DND-41 (cell line): ENCODE data around the gene TEN1.

Experiments used
- ATAC-seq: fragments of 200-7000 bp; cut with Tn5 transposase; 3 replicates; pipeline ENCODE4 v1.9.1; 2021; ENCODE audit warnings: low read depth; ENCODE audit not compliant: insufficient read depth
- DNase-seq: peaks from one replicate; pipeline ENCODE4 v3.0.0-alpha.2; 2020
- H2AFZ ChIP-seq: 2 replicates; pipeline ENCODE4 v1.6.0; 2012; ENCODE audit warnings: low read depth, low read length
- H3K27ac ChIP-seq: 2 replicates; pipeline ENCODE4 v1.5.1; 2012; ENCODE audit warnings: low read length, inconsistent platforms
- H3K27me3 ChIP-seq: fragments of 200-600 bp; sonication (generic); 2 replicates; pipeline ENCODE4 v1.6.0; 2012; ENCODE audit warnings: low read length, mild to moderate bottlenecking, inconsistent platforms; ENCODE audit not compliant: insufficient read depth, poor library complexity
- H3K36me3 ChIP-seq: 2 replicates; pipeline ENCODE4 v1.5.1; 2012; ENCODE audit warnings: low read length, inconsistent platforms; ENCODE audit not compliant: insufficient read depth
- H3K4me1 ChIP-seq: 2 replicates; pipeline ENCODE4 v1.5.1; 2012; ENCODE audit warnings: mild to moderate bottlenecking, low read length; ENCODE audit not compliant: insufficient read depth
- H3K4me2 ChIP-seq: 2 replicates; pipeline ENCODE4 v1.6.0; 2012; ENCODE audit warnings: mild to moderate bottlenecking, moderate library complexity, low read length, inconsistent platforms; ENCODE audit not compliant: insufficient read depth
- H3K4me3 ChIP-seq, 2 experiments: fragments of 200-600 bp in 1 of 2; shearing (Covaris generic) in 1 of 2; 2 replicates each; pipeline ENCODE4 v1.5.1; 2012 to 2016; ENCODE audit warnings: inconsistent platforms in 2 of 2, low read length in 2 of 2, mild to moderate bottlenecking in 2 of 2, low read depth in 1 of 2, moderate library complexity in 1 of 2
- H3K79me2 ChIP-seq: 2 replicates; pipeline ENCODE4 v1.6.0; 2012; ENCODE audit warnings: low read length, inconsistent platforms; ENCODE audit not compliant: insufficient read depth
- H3K9ac ChIP-seq: 2 replicates; pipeline ENCODE4 v1.6.0; 2012; ENCODE audit warnings: low read depth, mild to moderate bottlenecking, inconsistent platforms, low read length, moderate library complexity
- H3K9me3 ChIP-seq: 2 replicates; pipeline ENCODE4 v1.5.1; 2012; ENCODE audit warnings: low read length, moderate library complexity, mild to moderate bottlenecking, inconsistent platforms; ENCODE audit not compliant: insufficient read depth, severe bottlenecking
- H4K20me1 ChIP-seq: 2 replicates; pipeline ENCODE4 v1.6.0; 2012; ENCODE audit warnings: low read length; ENCODE audit not compliant: insufficient read depth
- EZH2 ChIP-seq: IDR thresholded peaks from 3 replicates; pipeline ENCODE4 v1.6.1; 2012; ENCODE audit warnings: borderline replicate concordance, low read depth, mild to moderate bottlenecking, moderate library complexity, low read length, inconsistent platforms; ENCODE audit not compliant: severe bottlenecking
- TF ChIP-seq, protein P1 (sequence below): IDR thresholded peaks from 2 replicates; pipeline ENCODE4 v1.5.1; 2012; ENCODE audit warnings: borderline replicate concordance, low read length, moderate library complexity, mild to moderate bottlenecking; ENCODE audit not compliant: poor library complexity, severe bottlenecking; ENCODE audit errors: extremely low read depth

The TEN1 gene

DNA sequence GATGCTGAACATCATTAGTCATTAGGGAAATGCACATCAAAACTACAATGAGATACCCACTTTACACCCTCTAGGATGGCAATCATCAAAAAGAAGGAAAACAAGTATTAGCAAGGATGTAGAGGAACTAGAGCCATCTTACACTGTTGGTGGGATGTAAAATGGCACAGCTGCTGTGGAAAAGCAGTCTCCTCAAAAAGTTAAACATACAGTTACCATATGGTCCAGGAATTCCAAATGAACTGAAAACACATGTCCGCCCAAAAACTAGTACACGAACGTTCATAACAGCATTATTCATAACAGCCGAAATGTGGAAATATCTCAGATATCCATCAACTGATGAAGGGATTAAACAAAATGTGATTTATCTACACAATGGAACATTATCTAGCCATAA lies 45.2 kb upstream of the TEN1 start:
- no peaks in the 10 kb centered on the region for H3K9me3 ChIP-seq

DNA sequence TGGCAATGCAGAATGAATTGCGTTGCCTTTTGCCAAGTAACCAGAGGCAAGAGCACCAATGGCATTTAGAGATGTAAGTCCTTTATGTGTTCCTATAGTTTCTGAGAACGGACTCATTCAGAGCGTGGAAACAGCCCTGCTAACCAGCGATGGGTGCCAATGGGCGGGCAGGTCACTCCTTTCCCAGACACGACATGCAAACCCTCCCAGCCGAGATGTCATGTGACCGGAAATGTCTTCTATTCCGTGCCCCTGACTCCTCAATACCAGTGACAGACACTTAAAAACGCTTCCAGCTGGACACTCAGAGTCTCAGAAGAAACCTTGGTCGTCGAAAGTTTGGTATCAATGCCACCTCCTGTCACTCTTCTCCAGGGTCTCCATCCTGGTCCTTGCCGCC lies 41.4 kb upstream of the TEN1 start:
- H3K9ac ChIP-seq, result no peak overlapping the region
- no peak overlapping the region for H2AFZ ChIP-seq
- DNase-seq (no peak), ATAC-seq (no peak)
- no peak overlapping the region for H3K4me3 ChIP-seq
- H3K4me2 ChIP-seq, result no peak overlapping the region
- H3K36me3 ChIP-seq, result no peaks in the 10 kb centered on the region; the same call in 1 of the 2 replicates
- peaks cover 17% of the 10 kb centered on the region for H3K4me1 ChIP-seq
- H4K20me1 ChIP-seq, result no peaks in the 10 kb centered on the region
- H3K27ac ChIP-seq, result no peak overlapping the region
- no peaks in the 10 kb centered on the region for H3K9me3 ChIP-seq
- no peak for TF ChIP-seq EZH2
- TF ChIP-seq, protein P1, sequence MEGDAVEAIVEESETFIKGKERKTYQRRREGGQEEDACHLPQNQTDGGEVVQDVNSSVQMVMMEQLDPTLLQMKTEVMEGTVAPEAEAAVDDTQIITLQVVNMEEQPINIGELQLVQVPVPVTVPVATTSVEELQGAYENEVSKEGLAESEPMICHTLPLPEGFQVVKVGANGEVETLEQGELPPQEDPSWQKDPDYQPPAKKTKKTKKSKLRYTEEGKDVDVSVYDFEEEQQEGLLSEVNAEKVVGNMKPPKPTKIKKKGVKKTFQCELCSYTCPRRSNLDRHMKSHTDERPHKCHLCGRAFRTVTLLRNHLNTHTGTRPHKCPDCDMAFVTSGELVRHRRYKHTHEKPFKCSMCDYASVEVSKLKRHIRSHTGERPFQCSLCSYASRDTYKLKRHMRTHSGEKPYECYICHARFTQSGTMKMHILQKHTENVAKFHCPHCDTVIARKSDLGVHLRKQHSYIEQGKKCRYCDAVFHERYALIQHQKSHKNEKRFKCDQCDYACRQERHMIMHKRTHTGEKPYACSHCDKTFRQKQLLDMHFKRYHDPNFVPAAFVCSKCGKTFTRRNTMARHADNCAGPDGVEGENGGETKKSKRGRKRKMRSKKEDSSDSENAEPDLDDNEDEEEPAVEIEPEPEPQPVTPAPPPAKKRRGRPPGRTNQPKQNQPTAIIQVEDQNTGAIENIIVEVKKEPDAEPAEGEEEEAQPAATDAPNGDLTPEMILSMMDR, result no peak
- H3K79me2 ChIP-seq, result peaks cover 6% of the 10 kb centered on the region
- no peaks in the 10 kb centered on the region for H3K27me3 ChIP-seq

More for the DNA sequence above, 45.2 kb upstream of the TEN1 start:
- Histone ChIP-seq H3K79me2 (no peaks in the 10 kb centered on the region), H2AFZ (no peak overlapping the region), H3K27ac (no peak overlapping the region), H3K9ac (no peak overlapping the region), H3K4me2 (no peak overlapping the region), H4K20me1 (no peaks in the 10 kb centered on the region), H3K36me3 (no peaks in the 10 kb centered on the region), H3K4me1 (no peaks in the 10 kb centered on the region), H3K27me3 (no peaks in the 10 kb centered on the region), H3K4me3 (no peak overlapping the region)
- no peak for TF ChIP-seq EZH2
- TF ChIP-seq, protein P1, result no peak
- ATAC-seq (no peak), DNase-seq (no peak)

DNA sequence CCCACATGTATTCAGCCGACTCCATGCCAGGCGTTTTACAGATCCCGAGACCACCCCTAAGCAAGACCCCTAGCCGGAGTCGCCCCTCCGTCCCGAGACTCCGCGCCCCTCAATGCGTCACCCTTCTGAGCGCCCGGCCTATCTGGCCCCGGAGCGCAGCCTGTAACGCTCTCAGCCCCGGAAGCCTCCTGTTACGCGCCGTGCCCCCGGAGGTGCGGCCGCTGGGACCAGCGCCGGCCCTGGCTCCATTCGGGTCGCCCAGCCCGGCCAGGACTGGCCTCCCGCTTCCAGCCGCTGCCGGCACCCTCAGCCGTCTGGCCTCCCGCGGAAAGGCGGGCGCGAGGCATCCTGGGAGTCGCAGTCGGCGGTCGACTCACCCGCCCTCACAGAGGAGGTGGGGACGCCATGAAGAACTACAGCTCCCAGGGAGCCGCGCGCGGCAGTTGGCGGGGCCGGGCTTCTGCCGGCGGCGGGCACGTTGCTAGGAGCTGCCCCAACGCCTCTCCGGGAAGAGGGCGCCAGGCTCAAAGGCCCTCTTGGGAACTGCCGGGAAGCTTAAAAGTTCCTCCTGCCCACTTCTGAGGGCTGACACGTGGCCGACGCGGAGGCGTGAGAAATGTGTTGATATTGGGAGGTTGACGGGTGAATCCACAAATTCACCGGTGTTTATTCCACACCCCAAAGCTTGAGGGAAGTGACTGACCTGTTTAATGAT lies 38.2 kb upstream of the TEN1 start, which contains the start of gene FBF1:
Gene FBF1, minus strand, starts transcription at position 316 of the 715 bp plus-strand sequence. CDS start 2,893 bp downstream, outside the sequence.
- Histone ChIP-seq H3K27ac (peak within 1 kb of the TSS; percentile 89), H3K4me3 (peak within 1 kb of the TSS; percentile 96 to 98), H4K20me1 (no peaks in the 10 kb centered on the region), H3K79me2 (peaks cover 6% of the 10 kb centered on the region), H3K9ac (peak within 1 kb of the TSS; percentile 98), H3K27me3 (no peaks in the 10 kb centered on the region), H3K4me1 (peaks cover 17% of the 10 kb centered on the region), H3K36me3 (peaks cover 2% of the 10 kb centered on the region), H3K9me3 (no peaks in the 10 kb centered on the region), H3K4me2 (peak within 1 kb of the TSS; percentile 90), H2AFZ (peak within 1 kb of the TSS; percentile 92)
- ATAC-seq, result peak; percentile 99
- DNase-seq, result peak; percentile 92
- TF ChIP-seq, protein P1, result no peak
- TF ChIP-seq EZH2, result no peak
